K562 (cell line): ENCODE measurements around the gene MTA1. TPM values are rescaled to one million over a fixed set of nuclear protein-coding genes. Genes with fewer than 3 reads are reported as not detected.
A peak's percentile ranks its signal among the peaks of the same experiment; 100 is the strongest.

ENCODE experiments used
- ATF1 ChIP-seq, 2 experiments: fragments of 450-650 bp in 1 of 2; IDR thresholded peaks; 2 replicates each; pipeline ENCODE4 v1.6.1; 2016; ENCODE audit warnings: missing compliant biosample characterization in 1 of 2, missing genetic modification characterization in 1 of 2
- BCLAF1 ChIP-seq, 2 experiments: fragments of 450-650 bp in 1 of 2; IDR thresholded peaks; 2 replicates each; pipeline ENCODE4 v1.6.1; 2011 to 2017; ENCODE audit warnings: low read depth in 2 of 2, antibody characterized with exemption in 1 of 2, borderline replicate concordance in 1 of 2, low read length in 1 of 2, mild to moderate bottlenecking in 1 of 2, mixed read lengths in 1 of 2; ENCODE audit not compliant: control insufficient read depth in 1 of 2
- CUX1 ChIP-seq: fragments of 200-800 bp; sonication (Bioruptor generic); IDR thresholded peaks from 2 replicates; pipeline ENCODE4 v1.6.1; 2016; ENCODE audit warnings: missing genetic modification characterization, missing compliant biosample characterization
- E2F8 ChIP-seq: fragments of 450-650 bp; IDR thresholded peaks from 2 replicates; pipeline ENCODE4 v1.7.1; 2018; ENCODE audit warnings: mild to moderate bottlenecking, low read depth; ENCODE audit not compliant: partially characterized antibody
- GMEB1 ChIP-seq: fragments of 250-450 bp; sonication (Bioruptor Pico); IDR thresholded peaks from 2 replicates; pipeline ENCODE4 v1.4.0; 2020; ENCODE audit warnings: mild to moderate bottlenecking
- HCFC1 ChIP-seq: IDR thresholded peaks from 2 replicates; pipeline ENCODE4 v1.6.1; 2012; ENCODE audit warnings: low read depth, low read length, improper control_type of control experiment
- HMG20A ChIP-seq: fragments of 450-650 bp; formaldehyde crosslinking; conservative IDR thresholded peaks from 2 replicates; pipeline ENCODE4 v1.4.0; 2020; ENCODE audit warnings: mild to moderate bottlenecking, mixed read lengths
- HOXB6 ChIP-seq: fragments of 250-450 bp; sonication (Bioruptor Pico); IDR thresholded peaks from 2 replicates; pipeline ENCODE4 v1.5.1; 2022; ENCODE audit warnings: mild to moderate bottlenecking, borderline replicate concordance
- NONO ChIP-seq, 2 experiments: fragments of 200-400 bp in 1 of 2; fragments of 450-650 bp in 1 of 2; formaldehyde crosslinking in 1 of 2; IDR thresholded peaks; 2 replicates each; pipeline ENCODE4 v1.6.1; 2017; ENCODE audit warnings: low read depth in 2 of 2, mild to moderate bottlenecking in 2 of 2, moderate library complexity in 2 of 2, low read length in 1 of 2
- POLR2H ChIP-seq: IDR thresholded peaks from 2 replicates; pipeline ENCODE4 v1.6.1; 2016; ENCODE audit warnings: missing genetic modification characterization, low read depth, mild to moderate bottlenecking, control low read depth, missing compliant biosample characterization, moderate library complexity
- RB1 ChIP-seq: fragments of 450-650 bp; IDR thresholded peaks from 2 replicates; pipeline ENCODE4 v1.6.1; 2017; ENCODE audit warnings: low read depth, mild to moderate bottlenecking
- ZBTB17 ChIP-seq: fragments of 450-650 bp; formaldehyde crosslinking; IDR thresholded peaks from 2 replicates; pipeline ENCODE4 v1.4.0; 2020; ENCODE audit warnings: mild to moderate bottlenecking
- ZNF134 ChIP-seq: fragments of 250-450 bp; sonication (Bioruptor Pico); conservative IDR thresholded peaks from 2 replicates; pipeline ENCODE4 v1.4.0; 2020
- polyA plus RNA-seq, 8 experiments: library from polyadenylated mRNA; depleted of rRNA in 4 of 8; stranded (reverse) in 5 of 8; unstranded in 3 of 8; fragments of >200 nt; fragmentation: Nextera tagmentation in 2 of 8; fragmentation: Illumina TruSeq in 1 of 8; extraction: Ambion mirVana in 2 of 8; extraction: Trizol in 1 of 8; gene quantifications; 2 replicates each; pipeline versions ENCODE4 v1.2.1 to v1.2.3, GENCODE V29; 2011 to 2014; ENCODE audit warnings: inconsistent platforms in 1 of 8, missing spikeins in 1 of 8
- total RNA-seq, 7 experiments: library from RNA; depleted of rRNA in 6 of 7; stranded (reverse); fragments of >200 nt in 6 of 7; fragmentation: Illumina TruSeq in 2 of 7; extraction: Trizol in 2 of 7; gene quantifications; 2 replicates each; pipeline versions ENCODE4 v1.2.1 to v1.2.3, GENCODE V29; 2011 to 2021; ENCODE audit warnings: low replicate concordance in 1 of 7

Gene MTA1
- total and polyA plus RNA-seq, 9 of the 15 experiments (the other 6 are each of a cell fraction or from before 2014, with no cell fraction given) = 0.13 to 118 (median 32.3) TPM

DNA sequence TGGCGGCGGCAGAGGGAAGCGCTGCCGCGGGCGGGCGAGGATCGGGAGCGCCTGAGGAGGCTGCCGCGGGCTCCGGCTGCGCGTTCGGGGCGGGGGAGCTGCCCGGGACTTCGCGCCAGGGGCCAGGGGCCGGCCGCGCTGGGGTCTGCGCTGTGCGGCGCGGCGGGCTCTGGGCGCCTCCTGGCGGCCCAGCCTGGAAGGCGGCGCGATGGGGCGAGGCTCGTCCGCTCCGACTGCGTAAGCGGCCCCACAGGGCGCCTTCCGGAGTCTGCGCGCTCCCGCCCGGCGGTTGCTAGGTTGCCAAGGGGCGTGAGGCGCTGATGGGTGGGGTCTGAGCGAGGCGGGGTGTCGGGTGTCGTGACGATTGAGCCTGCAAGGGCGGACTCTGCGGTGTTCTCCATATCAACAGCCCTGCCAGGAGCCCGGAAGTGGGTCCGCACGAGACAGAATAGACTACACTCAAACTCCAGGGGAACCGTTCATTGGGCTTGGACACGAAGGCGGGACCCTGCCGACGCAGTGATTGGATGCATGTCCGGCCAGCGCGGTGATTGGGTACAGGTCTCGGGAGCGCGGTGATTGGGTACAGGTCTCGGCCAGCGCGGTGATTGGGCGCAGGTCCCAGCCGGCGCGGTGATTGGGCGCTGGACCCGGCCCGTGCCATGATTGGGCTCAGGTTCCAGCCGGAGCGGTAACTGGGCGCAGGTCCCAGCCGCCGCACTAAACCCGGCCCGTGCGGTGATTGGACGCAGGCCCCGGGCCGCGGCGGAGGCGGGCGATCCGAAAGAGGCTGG, 71.1 kb downstream of the MTA1 start, which contains the start of gene TEDC1 (continued):
- peak; percentile 81 for TF ChIP-seq E2F8
- peak; percentile 60 for TF ChIP-seq GMEB1
- peak; percentile 91; the same call in 1 of the 2 replicates for TF ChIP-seq RB1
- no peak for TF ChIP-seq HMG20A (CRISPR knock-in tag)
- no peak for TF ChIP-seq ATF1 (CRISPR knock-in tag; IDR thresholded peaks at IDR 0.05)
- TF ChIP-seq ATF1 (tag; IDR thresholded peaks at IDR 0.05) = peak; percentile 92
- TF ChIP-seq HCFC1 = peak; percentile 46
- TF ChIP-seq BCLAF1 (IDR thresholded peaks at IDR 0.05; ENCODE audit: borderline replicate concordance in 1 of 2, control insufficient read depth in 1 of 2, low read depth in 2 of 2, low read length in 1 of 2) = no peak
- TF ChIP-seq ZBTB17 (CRISPR knock-in tag) = no peak
- peak; percentile 49 to 91; a peak in 3 of 4 replicates for TF ChIP-seq NONO (IDR thresholded peaks at IDR 0.05; ENCODE audit: low read depth in 2 of 2, low read length in 1 of 2)
- TF ChIP-seq ZNF134 (CRISPR knock-in tag) = no peak
- no peak for TF ChIP-seq HOXB6 (CRISPR knock-in tag)
- peak; percentile 88 for TF ChIP-seq CUX1 (CRISPR knock-in tag)
- TF ChIP-seq POLR2H (tag) = no peak
